ACC112 (cell line): ENCODE data around the gene CCDC117.

ENCODE experiments used
- H2AFZ ChIP-seq: fragments of 200-600 bp; sonication (generic); one replicate; pipeline ENCODE4 v1.6.0; 2017; ENCODE audit warnings: antibody characterized with exemption, low read length; ENCODE audit not compliant: unreplicated experiment
- H3K27ac ChIP-seq: fragments of 200-600 bp; sonication (generic); 2 replicates; pipeline ENCODE4 v1.5.1; 2014; ENCODE audit warnings: low read depth, mild to moderate bottlenecking, antibody characterized with exemption, low read length, moderate library complexity
- H3K27me3 ChIP-seq: fragments of 200-600 bp; sonication (generic); 2 replicates; pipeline ENCODE4 v1.6.1; 2014; ENCODE audit warnings: mild to moderate bottlenecking, antibody characterized with exemption, low read length, moderate library complexity, mixed read lengths; ENCODE audit not compliant: insufficient read depth
- H3K36me3 ChIP-seq: fragments of 200-600 bp; sonication (generic); 2 replicates; pipeline ENCODE4 v1.6.1; 2016; ENCODE audit warnings: mild to moderate bottlenecking, antibody characterized with exemption, low read length, moderate library complexity, mixed read lengths; ENCODE audit not compliant: insufficient read depth
- H3K4me1 ChIP-seq: fragments of 200-600 bp; sonication (generic); one replicate; pipeline ENCODE4 v1.6.1; 2016; ENCODE audit warnings: low read length, mixed read lengths; ENCODE audit not compliant: insufficient read depth, unreplicated experiment, control insufficient read depth
- H3K4me3 ChIP-seq: fragments of 200-600 bp; sonication (generic); 2 replicates; pipeline ENCODE4 v1.5.1; 2014; ENCODE audit warnings: mild to moderate bottlenecking, low read depth, low read length
- H3K79me2 ChIP-seq: fragments of 200-600 bp; sonication (generic); one replicate; pipeline ENCODE4 v1.6.0; 2016; ENCODE audit warnings: low read length; ENCODE audit not compliant: control insufficient read depth, unreplicated experiment, insufficient read depth

The CCDC117 gene

DNA sequence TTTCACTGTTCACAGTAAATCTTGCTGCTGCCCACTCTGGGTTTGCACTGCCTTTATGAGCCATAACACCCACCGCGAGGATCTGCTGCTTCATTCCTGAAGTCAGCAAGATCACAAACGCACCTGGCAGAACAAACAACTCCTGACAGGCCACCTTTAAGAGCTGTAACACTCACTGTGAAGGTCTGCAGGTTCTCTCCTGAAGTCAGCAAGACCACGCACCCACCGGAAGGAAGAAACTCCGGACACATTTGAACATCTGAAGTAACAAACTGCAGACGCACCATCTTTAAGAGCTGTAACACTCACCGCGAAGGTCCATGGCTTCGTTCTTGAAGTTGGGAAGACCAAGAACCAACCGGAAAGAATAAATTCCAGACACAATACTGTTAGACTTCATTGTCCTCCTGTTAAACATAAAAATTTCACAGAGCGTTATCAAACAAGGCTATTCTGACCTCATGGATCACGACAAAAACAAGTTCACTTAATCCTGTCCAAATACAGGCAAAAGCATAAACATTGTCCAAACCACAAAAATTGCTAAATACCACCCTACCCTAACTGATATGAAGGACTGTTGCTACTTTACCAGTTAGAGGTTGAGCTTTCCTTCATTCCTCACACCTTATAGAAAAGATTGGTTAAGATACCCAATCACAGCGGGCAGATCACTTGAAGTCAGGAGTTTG lies 3.0 kb upstream of the CCDC117 start:
- Histone ChIP-seq H3K4me1 (peaks cover 3% of the 10 kb centered on the region), H3K27me3 (no peaks in the 10 kb centered on the region), H3K79me2 (peaks cover 12% of the 10 kb centered on the region), H2AFZ (no peak overlapping the region), H3K4me3 (no peak overlapping the region), H3K27ac (no peak overlapping the region), H3K36me3 (no peaks in the 10 kb centered on the region)

- Histone ChIP-seq H3K27ac (no peak overlapping the region), H3K27me3 (no peaks in the 10 kb centered on the region), H3K4me1 (peaks cover 3% of the 10 kb centered on the region), H3K79me2 (peaks cover 25% of the 10 kb centered on the region), H3K36me3 (no peaks in the 10 kb centered on the region), H3K4me3 (no peak overlapping the region), H2AFZ (no peak overlapping the region)
These were observed 1.2 kb upstream of the CCDC117 start for GRCh38 chr22:28771195-28771791.

GRCh38 chr22:28773461-28773867 lies 969 bp downstream of the CCDC117 start:
- H3K27me3 ChIP-seq: no peaks in the 10 kb centered on the region
- H3K4me3 ChIP-seq: peak overlapping the region; percentile 97
- H3K4me1 ChIP-seq: peaks cover 3% of the 10 kb centered on the region
- H3K79me2 ChIP-seq: peaks cover 34% of the 10 kb centered on the region
- peak overlapping the region; percentile 80 for H3K27ac ChIP-seq
- peak overlapping the region; percentile 75 for H2AFZ ChIP-seq
- no peaks in the 10 kb centered on the region for H3K36me3 ChIP-seq

DNA sequence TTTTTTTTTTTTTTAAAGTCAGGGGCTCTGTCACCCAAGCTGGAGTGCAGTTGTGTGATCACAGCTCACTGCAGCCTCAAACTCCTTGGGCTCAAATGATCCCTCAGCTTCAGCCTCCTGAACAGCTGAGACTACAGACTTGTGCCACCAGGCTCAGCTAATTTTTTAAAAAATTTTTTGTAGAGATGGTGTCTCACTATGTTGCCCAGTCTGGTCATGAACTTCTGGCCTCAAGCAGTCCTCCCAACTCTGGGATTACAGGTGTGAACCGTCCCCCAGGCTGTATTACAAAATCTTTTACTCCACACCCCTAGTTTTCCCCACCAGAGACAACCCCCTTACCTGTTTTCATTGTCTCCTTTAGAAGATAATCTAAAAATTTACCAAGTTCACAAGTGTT lies 1.9 kb downstream of the CCDC117 start:
- Histone ChIP-seq H3K4me3 (no peak overlapping the region), H3K27me3 (no peaks in the 10 kb centered on the region), H3K79me2 (peaks cover 38% of the 10 kb centered on the region), H3K4me1 (peaks cover 3% of the 10 kb centered on the region), H3K36me3 (no peaks in the 10 kb centered on the region), H2AFZ (no peak overlapping the region), H3K27ac (no peak overlapping the region)

DNA sequence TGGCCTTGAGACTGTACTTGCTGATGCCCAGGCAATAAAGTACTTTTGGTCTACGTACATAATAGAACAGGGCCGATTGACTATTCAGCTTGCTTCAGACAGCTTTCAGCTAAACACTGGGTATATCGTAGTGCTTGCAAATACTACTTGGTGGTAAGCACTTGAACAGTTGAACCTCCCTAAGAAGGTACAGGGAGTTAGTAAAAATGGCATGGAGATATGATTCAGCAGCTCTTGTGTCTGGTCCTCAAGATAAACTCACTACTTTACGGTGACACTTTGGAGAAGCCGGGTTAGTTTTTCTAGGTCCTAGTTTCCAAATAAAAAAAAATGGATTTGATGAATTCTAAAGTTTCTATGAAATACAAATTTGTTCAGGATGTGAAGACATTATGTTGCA lies 7.3 kb downstream of the CCDC117 start:
- H3K4me3 ChIP-seq: no peak overlapping the region
- peaks cover 34% of the 10 kb centered on the region for H3K79me2 ChIP-seq
- H3K4me1 ChIP-seq: no peaks in the 10 kb centered on the region
- no peak overlapping the region for H2AFZ ChIP-seq
- H3K36me3 ChIP-seq: peaks cover 9% of the 10 kb centered on the region
- H3K27ac ChIP-seq: no peak overlapping the region
- H3K27me3 ChIP-seq: no peaks in the 10 kb centered on the region

GRCh38 chr22:28780296-28780695 lies 7.8 kb downstream of the CCDC117 start:
- Histone ChIP-seq H3K27me3 (no peaks in the 10 kb centered on the region), H3K36me3 (peaks cover 9% of the 10 kb centered on the region), H2AFZ (no peak overlapping the region), H3K27ac (no peak overlapping the region), H3K4me1 (no peaks in the 10 kb centered on the region), H3K79me2 (peaks cover 29% of the 10 kb centered on the region), H3K4me3 (no peak overlapping the region)

GRCh38 chr22:28783786-28784671 lies 11.5 kb downstream of the CCDC117 start:
- Histone ChIP-seq H2AFZ (no peak overlapping the region), H3K27me3 (no peaks in the 10 kb centered on the region), H3K36me3 (peaks cover 13% of the 10 kb centered on the region), H3K4me3 (no peak overlapping the region), H3K79me2 (peaks cover 11% of the 10 kb centered on the region), H3K27ac (no peak overlapping the region), H3K4me1 (no peaks in the 10 kb centered on the region)

DNA sequence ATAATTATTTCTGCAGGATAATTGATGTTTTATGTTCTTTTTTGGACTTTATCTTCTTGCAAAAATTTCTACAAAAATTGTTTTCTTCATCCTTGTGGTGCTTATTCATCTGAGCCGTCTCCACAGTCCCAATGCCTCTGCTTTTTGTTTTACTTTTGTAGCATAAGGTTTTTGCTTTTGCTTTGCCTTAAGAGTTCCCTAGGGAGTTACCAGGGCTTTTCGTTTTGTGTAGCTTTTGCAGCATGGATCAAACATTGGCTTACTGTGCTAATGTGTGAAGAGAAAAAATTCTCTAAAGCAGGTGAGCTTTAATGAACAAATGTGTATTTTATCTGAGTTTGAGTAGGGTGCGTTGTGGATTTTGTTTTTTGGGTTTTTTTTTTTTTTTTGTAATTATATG lies 16.1 kb downstream of the CCDC117 start:
- H3K4me3 ChIP-seq: no peak overlapping the region
- H3K27me3 ChIP-seq: no peaks in the 10 kb centered on the region
- H3K36me3 ChIP-seq: peaks cover 12% of the 10 kb centered on the region
- no peaks in the 10 kb centered on the region for H3K4me1 ChIP-seq
- H2AFZ ChIP-seq: no peak overlapping the region
- peaks cover 2% of the 10 kb centered on the region for H3K79me2 ChIP-seq
- H3K27ac ChIP-seq: no peak overlapping the region

DNA sequence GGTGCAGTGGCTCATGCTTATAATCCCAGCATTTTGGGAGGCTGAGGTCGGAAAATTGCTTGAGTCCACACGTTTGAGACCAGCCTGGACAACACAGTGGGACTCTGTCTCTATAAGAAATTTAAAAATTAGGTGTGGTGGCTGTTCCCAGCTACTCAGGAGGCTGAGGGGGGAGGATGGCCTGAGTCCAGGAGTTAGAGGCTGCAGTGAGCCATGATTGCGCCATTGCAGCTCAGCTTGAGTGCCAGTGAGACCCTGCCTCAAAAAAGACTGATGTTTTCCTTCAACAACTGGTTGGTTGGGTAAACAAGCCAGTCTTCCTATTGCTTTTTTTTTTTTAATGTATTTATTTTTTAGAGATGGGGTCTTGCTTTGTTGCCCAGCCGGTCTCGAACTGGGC lies 18.6 kb downstream of the CCDC117 start:
- Histone ChIP-seq H3K4me1 (peaks cover 4% of the 10 kb centered on the region), H2AFZ (no peak overlapping the region), H3K27ac (no peak overlapping the region), H3K36me3 (peaks cover 22% of the 10 kb centered on the region), H3K4me3 (no peak overlapping the region), H3K27me3 (no peaks in the 10 kb centered on the region), H3K79me2 (peaks cover 8% of the 10 kb centered on the region)

- H2AFZ ChIP-seq: no peak overlapping the region
- H3K79me2 ChIP-seq: peaks cover 16% of the 10 kb centered on the region
- no peaks in the 10 kb centered on the region for H3K27me3 ChIP-seq
- peaks cover 6% of the 10 kb centered on the region for H3K4me1 ChIP-seq
- H3K36me3 ChIP-seq: peaks cover 31% of the 10 kb centered on the region
- no peak overlapping the region for H3K4me3 ChIP-seq
- no peak overlapping the region for H3K27ac ChIP-seq
These were observed 19.5 kb downstream of the CCDC117 start for GRCh38 chr22:28791841-28792490.
